Astrocyte (in vitro differentiated cells and primary cell): Measurements from ENCODE around the gene SLC25A26. TPM values are rescaled to one million over a fixed set of nuclear protein-coding genes. Genes with fewer than 3 reads are reported as not detected.

Experiments
- DNase-seq: peaks from one replicate; pipeline ENCODE4 v3.0.0-alpha.2; 2010; ENCODE audit warnings: low read depth
- FAIRE-seq: peaks from 2 replicates; lab custom pipeline; 2011; peaks lifted over from hg19 to GRCh38; lab: Jason Lieb, UNC
- H2AFZ ChIP-seq: 2 replicates; pipeline ENCODE4 v1.6.0; 2012; ENCODE audit warnings: low read depth, low read length, inconsistent platforms
- H3K27ac ChIP-seq: 2 replicates; pipeline ENCODE4 v1.5.1; 2011; ENCODE audit warnings: low read depth, low read length, inconsistent platforms
- H3K27me3 ChIP-seq: 2 replicates; pipeline ENCODE4 v1.6.0; 2011; ENCODE audit warnings: low read length, inconsistent platforms; ENCODE audit not compliant: insufficient read depth
- H3K36me3 ChIP-seq: 2 replicates; pipeline ENCODE4 v1.5.1; 2011; ENCODE audit warnings: low read length, inconsistent platforms; ENCODE audit not compliant: insufficient read depth
- H3K4me1 ChIP-seq: 2 replicates; pipeline ENCODE4 v1.5.1; 2011; ENCODE audit warnings: low read length, inconsistent platforms; ENCODE audit not compliant: insufficient read depth
- H3K4me2 ChIP-seq: 2 replicates; pipeline ENCODE4 v1.6.0; 2012; ENCODE audit warnings: low read length, inconsistent platforms
- H3K4me3 ChIP-seq: 2 replicates; pipeline ENCODE4 v1.5.1; 2011; ENCODE audit warnings: low read depth, mild to moderate bottlenecking, low read length, inconsistent platforms; ENCODE audit not compliant: insufficient read depth
- H3K79me2 ChIP-seq: 2 replicates; pipeline ENCODE4 v1.6.0; 2012; ENCODE audit warnings: mild to moderate bottlenecking, low read length, inconsistent platforms; ENCODE audit not compliant: insufficient read depth
- H3K9ac ChIP-seq: 2 replicates; pipeline ENCODE4 v1.6.0; 2012; ENCODE audit warnings: mild to moderate bottlenecking, low read length, inconsistent platforms
- H3K9me3 ChIP-seq: 2 replicates; pipeline ENCODE4 v1.5.1; 2012; ENCODE audit warnings: low read depth, mild to moderate bottlenecking, low read length, inconsistent platforms; ENCODE audit not compliant: insufficient read depth
- H4K20me1 ChIP-seq: 2 replicates; pipeline ENCODE4 v1.6.0; 2012; ENCODE audit warnings: low read length, inconsistent platforms; ENCODE audit not compliant: insufficient read depth
- H3K27ac Mint-ChIP-seq: one replicate; pipeline ENCODE4 v1.8.0; 2021; ENCODE audit warnings: mild to moderate bottlenecking, mixed read lengths; ENCODE audit not compliant: unreplicated experiment
- H3K27me3 Mint-ChIP-seq: one replicate; pipeline ENCODE4 v1.8.0; 2021; ENCODE audit warnings: low read depth, mixed read lengths; ENCODE audit not compliant: unreplicated experiment
- H3K36me3 Mint-ChIP-seq: one replicate; pipeline ENCODE4 v1.8.0; 2021; ENCODE audit warnings: low read depth, mixed read lengths; ENCODE audit not compliant: unreplicated experiment
- H3K4me1 Mint-ChIP-seq: one replicate; pipeline ENCODE4 v1.8.0; 2021; ENCODE audit warnings: low read depth, mixed read lengths; ENCODE audit not compliant: unreplicated experiment
- H3K4me3 Mint-ChIP-seq: one replicate; pipeline ENCODE4 v1.8.0; 2021; ENCODE audit warnings: mild to moderate bottlenecking, moderate library complexity, mixed read lengths; ENCODE audit not compliant: unreplicated experiment
- H3K9me3 Mint-ChIP-seq: one replicate; pipeline ENCODE4 v1.8.0; 2021; ENCODE audit warnings: mild to moderate bottlenecking, mixed read lengths; ENCODE audit not compliant: unreplicated experiment
- EZH2 ChIP-seq: IDR thresholded peaks from 2 replicates; pipeline ENCODE4 v1.6.1; 2012; ENCODE audit warnings: mild to moderate bottlenecking, low read length, inconsistent platforms; ENCODE audit not compliant: insufficient read depth
- total RNA-seq: library from RNA; stranded (reverse); gene quantifications from 2 replicates; pipeline ENCODE4 v1.2.1, GENCODE V29; 2021
- TF ChIP-seq, protein P1 (sequence below): IDR thresholded peaks from 2 replicates; pipeline ENCODE4 v1.5.1; 2011; ENCODE audit warnings: low read depth, mild to moderate bottlenecking, inconsistent platforms, low read length, moderate library complexity; ENCODE audit not compliant: insufficient read depth

The SLC25A26 gene
- total RNA-seq, 1 donor from 2014 or later = 17.9 TPM

GRCh38 chr3:66208189-66208588 lies 12.6 kb upstream of the SLC25A26 start:
- H3K27me3 Mint-ChIP-seq = no peaks in the 10 kb centered on the region
- Histone ChIP-seq H3K9ac (no peak overlapping the region), H3K79me2 (no peaks in the 10 kb centered on the region), H3K27ac (no peak overlapping the region), H3K4me2 (no peak overlapping the region), H2AFZ (no peak overlapping the region), H3K9me3 (no peaks in the 10 kb centered on the region), H3K4me3 (no peak overlapping the region), H4K20me1 (no peaks in the 10 kb centered on the region), H3K27me3 (peaks cover 6% of the 10 kb centered on the region), H3K4me1 (no peaks in the 10 kb centered on the region), H3K36me3 (no peaks in the 10 kb centered on the region)
- H3K27ac Mint-ChIP-seq = no peak overlapping the region
- no peaks in the 10 kb centered on the region for H3K36me3 Mint-ChIP-seq
- DNase-seq = no peak
- no peak for FAIRE-seq
- no peak for TF ChIP-seq EZH2
- TF ChIP-seq, protein P1, sequence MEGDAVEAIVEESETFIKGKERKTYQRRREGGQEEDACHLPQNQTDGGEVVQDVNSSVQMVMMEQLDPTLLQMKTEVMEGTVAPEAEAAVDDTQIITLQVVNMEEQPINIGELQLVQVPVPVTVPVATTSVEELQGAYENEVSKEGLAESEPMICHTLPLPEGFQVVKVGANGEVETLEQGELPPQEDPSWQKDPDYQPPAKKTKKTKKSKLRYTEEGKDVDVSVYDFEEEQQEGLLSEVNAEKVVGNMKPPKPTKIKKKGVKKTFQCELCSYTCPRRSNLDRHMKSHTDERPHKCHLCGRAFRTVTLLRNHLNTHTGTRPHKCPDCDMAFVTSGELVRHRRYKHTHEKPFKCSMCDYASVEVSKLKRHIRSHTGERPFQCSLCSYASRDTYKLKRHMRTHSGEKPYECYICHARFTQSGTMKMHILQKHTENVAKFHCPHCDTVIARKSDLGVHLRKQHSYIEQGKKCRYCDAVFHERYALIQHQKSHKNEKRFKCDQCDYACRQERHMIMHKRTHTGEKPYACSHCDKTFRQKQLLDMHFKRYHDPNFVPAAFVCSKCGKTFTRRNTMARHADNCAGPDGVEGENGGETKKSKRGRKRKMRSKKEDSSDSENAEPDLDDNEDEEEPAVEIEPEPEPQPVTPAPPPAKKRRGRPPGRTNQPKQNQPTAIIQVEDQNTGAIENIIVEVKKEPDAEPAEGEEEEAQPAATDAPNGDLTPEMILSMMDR = no peak
- H3K4me1 Mint-ChIP-seq = no peaks in the 10 kb centered on the region
- H3K4me3 Mint-ChIP-seq = no peak overlapping the region
- H3K9me3 Mint-ChIP-seq = no peaks in the 10 kb centered on the region

DNA sequence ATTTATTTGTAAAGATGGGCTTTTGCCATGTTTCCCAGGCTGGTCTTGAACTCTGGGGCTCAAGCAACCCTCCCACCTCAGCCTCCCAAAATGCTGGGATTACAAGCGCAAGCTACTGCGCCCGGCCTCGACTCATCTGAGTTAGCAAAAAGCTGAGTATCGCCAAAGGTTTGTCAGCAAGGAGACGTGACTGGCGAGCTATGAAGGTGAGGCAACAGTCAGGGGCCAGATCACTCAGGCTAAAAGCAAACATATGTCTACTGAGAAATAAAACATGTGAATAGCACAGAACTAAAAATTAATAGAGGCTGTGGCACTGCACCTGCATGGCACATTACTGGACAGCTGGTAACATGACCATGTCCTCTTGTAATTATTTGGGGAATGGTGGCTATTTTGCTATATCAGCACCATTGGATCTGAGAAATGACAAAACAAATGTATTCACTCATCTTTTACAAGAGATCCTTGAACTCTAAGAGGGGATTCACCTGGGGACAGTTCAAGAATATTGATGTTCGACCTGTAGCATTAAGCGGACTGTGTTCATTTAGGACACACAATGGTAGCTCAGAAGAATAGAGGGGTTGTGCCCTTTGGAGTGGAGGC lies 10.0 kb upstream of the SLC25A26 start:
- Mint-ChIP-seq H3K36me3 (no peaks in the 10 kb centered on the region), H3K4me3 (no peak overlapping the region), H3K4me1 (peaks cover 2% of the 10 kb centered on the region), H3K27me3 (no peaks in the 10 kb centered on the region), H3K9me3 (no peaks in the 10 kb centered on the region), H3K27ac (no peak overlapping the region)
- DNase-seq (no peak), FAIRE-seq (no peak)
- H2AFZ ChIP-seq = no peak overlapping the region
- TF ChIP-seq, protein P1 = no peak
- no peak for TF ChIP-seq EZH2
- no peak overlapping the region for H3K9ac ChIP-seq
- no peaks in the 10 kb centered on the region for H3K27me3 ChIP-seq
- no peak overlapping the region for H3K4me3 ChIP-seq
- H3K36me3 ChIP-seq = no peaks in the 10 kb centered on the region
- H4K20me1 ChIP-seq = no peaks in the 10 kb centered on the region
- no peak overlapping the region for H3K27ac ChIP-seq
- H3K4me2 ChIP-seq = no peak overlapping the region
- no peaks in the 10 kb centered on the region for H3K4me1 ChIP-seq
- H3K79me2 ChIP-seq = no peaks in the 10 kb centered on the region
- no peaks in the 10 kb centered on the region for H3K9me3 ChIP-seq

- H3K9me3 Mint-ChIP-seq = no peaks in the 10 kb centered on the region
- H3K4me3 ChIP-seq = no peak overlapping the region
- no peak overlapping the region for H3K4me2 ChIP-seq
- H4K20me1 ChIP-seq = no peaks in the 10 kb centered on the region
- FAIRE-seq (no peak), DNase-seq (no peak)
- no peak for TF ChIP-seq EZH2
- TF ChIP-seq, protein P1 = no peak
- H3K4me3 Mint-ChIP-seq = no peak overlapping the region
- no peaks in the 10 kb centered on the region for H3K36me3 Mint-ChIP-seq
- no peak overlapping the region for H2AFZ ChIP-seq
- no peak overlapping the region for H3K9ac ChIP-seq
- H3K27me3 Mint-ChIP-seq = no peaks in the 10 kb centered on the region
- no peak overlapping the region for H3K27ac Mint-ChIP-seq
- no peaks in the 10 kb centered on the region for H3K4me1 ChIP-seq
- H3K79me2 ChIP-seq = no peaks in the 10 kb centered on the region
- H3K27me3 ChIP-seq = peaks cover 1% of the 10 kb centered on the region
- no peaks in the 10 kb centered on the region for H3K36me3 ChIP-seq
- H3K9me3 ChIP-seq = no peaks in the 10 kb centered on the region
- peaks cover 2% of the 10 kb centered on the region for H3K4me1 Mint-ChIP-seq
- no peak overlapping the region for H3K27ac ChIP-seq
Measured at GRCh38 chr3:66211779-66212178, 9.0 kb upstream of the SLC25A26 start.
